Measurements from ENCODE around the gene SLCO3A1.

DNA sequence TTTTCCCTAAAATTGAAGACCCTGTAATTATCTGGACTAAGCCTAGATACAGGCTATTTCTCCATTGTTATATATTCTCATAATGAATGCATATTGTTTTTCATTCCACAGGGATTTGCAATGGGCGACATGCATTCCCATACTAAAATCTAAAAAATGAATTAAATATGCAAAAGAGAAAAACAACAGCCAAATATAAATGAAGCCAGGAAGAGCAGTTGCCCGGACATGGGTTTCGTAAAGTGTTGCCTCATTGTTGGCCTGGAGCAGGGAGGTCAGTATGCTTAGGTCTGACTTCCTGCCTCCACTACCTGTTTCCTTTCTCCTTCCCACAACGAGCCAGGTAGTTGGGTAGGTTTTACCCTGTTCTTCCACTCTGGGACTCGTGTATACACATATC is 27.1 kb upstream of the SLCO3A1 start:
- TF ChIP-seq, protein P1, sequence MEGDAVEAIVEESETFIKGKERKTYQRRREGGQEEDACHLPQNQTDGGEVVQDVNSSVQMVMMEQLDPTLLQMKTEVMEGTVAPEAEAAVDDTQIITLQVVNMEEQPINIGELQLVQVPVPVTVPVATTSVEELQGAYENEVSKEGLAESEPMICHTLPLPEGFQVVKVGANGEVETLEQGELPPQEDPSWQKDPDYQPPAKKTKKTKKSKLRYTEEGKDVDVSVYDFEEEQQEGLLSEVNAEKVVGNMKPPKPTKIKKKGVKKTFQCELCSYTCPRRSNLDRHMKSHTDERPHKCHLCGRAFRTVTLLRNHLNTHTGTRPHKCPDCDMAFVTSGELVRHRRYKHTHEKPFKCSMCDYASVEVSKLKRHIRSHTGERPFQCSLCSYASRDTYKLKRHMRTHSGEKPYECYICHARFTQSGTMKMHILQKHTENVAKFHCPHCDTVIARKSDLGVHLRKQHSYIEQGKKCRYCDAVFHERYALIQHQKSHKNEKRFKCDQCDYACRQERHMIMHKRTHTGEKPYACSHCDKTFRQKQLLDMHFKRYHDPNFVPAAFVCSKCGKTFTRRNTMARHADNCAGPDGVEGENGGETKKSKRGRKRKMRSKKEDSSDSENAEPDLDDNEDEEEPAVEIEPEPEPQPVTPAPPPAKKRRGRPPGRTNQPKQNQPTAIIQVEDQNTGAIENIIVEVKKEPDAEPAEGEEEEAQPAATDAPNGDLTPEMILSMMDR (IDR thresholded peaks at IDR 0.05; ENCODE audit: low read depth, low read length, missing input control), result no peak
- TF ChIP-seq, protein P2, sequence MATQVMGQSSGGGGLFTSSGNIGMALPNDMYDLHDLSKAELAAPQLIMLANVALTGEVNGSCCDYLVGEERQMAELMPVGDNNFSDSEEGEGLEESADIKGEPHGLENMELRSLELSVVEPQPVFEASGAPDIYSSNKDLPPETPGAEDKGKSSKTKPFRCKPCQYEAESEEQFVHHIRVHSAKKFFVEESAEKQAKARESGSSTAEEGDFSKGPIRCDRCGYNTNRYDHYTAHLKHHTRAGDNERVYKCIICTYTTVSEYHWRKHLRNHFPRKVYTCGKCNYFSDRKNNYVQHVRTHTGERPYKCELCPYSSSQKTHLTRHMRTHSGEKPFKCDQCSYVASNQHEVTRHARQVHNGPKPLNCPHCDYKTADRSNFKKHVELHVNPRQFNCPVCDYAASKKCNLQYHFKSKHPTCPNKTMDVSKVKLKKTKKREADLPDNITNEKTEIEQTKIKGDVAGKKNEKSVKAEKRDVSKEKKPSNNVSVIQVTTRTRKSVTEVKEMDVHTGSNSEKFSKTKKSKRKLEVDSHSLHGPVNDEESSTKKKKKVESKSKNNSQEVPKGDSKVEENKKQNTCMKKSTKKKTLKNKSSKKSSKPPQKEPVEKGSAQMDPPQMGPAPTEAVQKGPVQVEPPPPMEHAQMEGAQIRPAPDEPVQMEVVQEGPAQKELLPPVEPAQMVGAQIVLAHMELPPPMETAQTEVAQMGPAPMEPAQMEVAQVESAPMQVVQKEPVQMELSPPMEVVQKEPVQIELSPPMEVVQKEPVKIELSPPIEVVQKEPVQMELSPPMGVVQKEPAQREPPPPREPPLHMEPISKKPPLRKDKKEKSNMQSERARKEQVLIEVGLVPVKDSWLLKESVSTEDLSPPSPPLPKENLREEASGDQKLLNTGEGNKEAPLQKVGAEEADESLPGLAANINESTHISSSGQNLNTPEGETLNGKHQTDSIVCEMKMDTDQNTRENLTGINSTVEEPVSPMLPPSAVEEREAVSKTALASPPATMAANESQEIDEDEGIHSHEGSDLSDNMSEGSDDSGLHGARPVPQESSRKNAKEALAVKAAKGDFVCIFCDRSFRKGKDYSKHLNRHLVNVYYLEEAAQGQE (IDR thresholded peaks at IDR 0.05), result no peak
- no peak for TF ChIP-seq FOXA1 (IDR thresholded peaks at IDR 0.05)
